HEK293T (cell line): ENCODE results near the gene REV3L.

Source experiments
- CTCF ChIA-PET: fragments of 350-600 bp; formaldehyde crosslinking; extraction: SDS; loops from one replicate; lab custom pipeline; 2021; ENCODE audit warnings: antibody characterized with exemption, inconsistent platforms; lab: Yijun Ruan, JAX
- POLR2A ChIA-PET: fragments of 350-600 bp; formaldehyde crosslinking; extraction: SDS; loops from one replicate; lab custom pipeline; 2020; ENCODE audit warnings: antibody characterized with exemption, inconsistent platforms; lab: Yijun Ruan, JAX
- DNase-seq: peaks from one replicate; pipeline ENCODE4 v3.0.0; 2012; ENCODE audit warnings: mixed read lengths; ENCODE audit errors: extremely low spot score
- ARNT ChIP-seq: fragments of 450-650 bp; IDR thresholded peaks from 2 replicates; pipeline ENCODE4 v1.6.1; 2017; ENCODE audit warnings: mild to moderate bottlenecking
- BHLHE40 ChIP-seq: fragments of 450-650 bp; IDR thresholded peaks from 2 replicates; pipeline ENCODE4 v1.6.1; 2016; ENCODE audit warnings: mild to moderate bottlenecking, moderate library complexity, borderline replicate concordance
- CTBP1 ChIP-seq: fragments of 450-650 bp; IDR thresholded peaks from 2 replicates; pipeline ENCODE4 v1.6.1; 2016; ENCODE audit warnings: borderline replicate concordance
- ELF4 ChIP-seq: fragments of 450-650 bp; IDR thresholded peaks from 2 replicates; pipeline ENCODE4 v1.6.1; 2017; ENCODE audit warnings: antibody characterized with exemption
- FOXA1 ChIP-seq: fragments of 450-650 bp; IDR thresholded peaks from 2 replicates; pipeline ENCODE4 v1.6.1; 2016; ENCODE audit warnings: mild to moderate bottlenecking
- FOXK2 ChIP-seq: fragments of 450-650 bp; IDR thresholded peaks from 2 replicates; pipeline ENCODE4 v1.6.1; 2016; ENCODE audit warnings: mild to moderate bottlenecking
- FOXM1 ChIP-seq: fragments of 450-650 bp; IDR thresholded peaks from 2 replicates; pipeline ENCODE4 v1.6.1; 2017; ENCODE audit warnings: mild to moderate bottlenecking, borderline replicate concordance
- HDGF ChIP-seq: fragments of 450-650 bp; IDR thresholded peaks from 2 replicates; pipeline ENCODE4 v1.6.1; 2017; ENCODE audit warnings: antibody characterized with exemption, borderline replicate concordance
- L3MBTL2 ChIP-seq: fragments of 450-650 bp; conservative IDR thresholded peaks from 2 replicates; pipeline ENCODE4 v1.6.1; 2016; ENCODE audit warnings: mild to moderate bottlenecking
- LEF1 ChIP-seq: fragments of 450-650 bp; IDR thresholded peaks from 2 replicates; pipeline ENCODE4 v1.6.1; 2017; ENCODE audit warnings: mild to moderate bottlenecking, borderline replicate concordance
- NFRKB ChIP-seq: fragments of 450-650 bp; IDR thresholded peaks from 2 replicates; pipeline ENCODE4 v1.6.1; 2016; ENCODE audit warnings: mild to moderate bottlenecking, moderate library complexity
- PKNOX1 ChIP-seq: fragments of 450-650 bp; IDR thresholded peaks from 2 replicates; pipeline ENCODE4 v1.6.1; 2016
- SP1 ChIP-seq: fragments of 450-650 bp; IDR thresholded peaks from 2 replicates; pipeline ENCODE4 v1.6.1; 2017
- SUZ12 ChIP-seq: fragments of 450-650 bp; IDR thresholded peaks from 2 replicates; pipeline ENCODE4 v1.6.1; 2016; ENCODE audit warnings: mild to moderate bottlenecking
- TARDBP ChIP-seq: fragments of 450-650 bp; IDR thresholded peaks from 2 replicates; pipeline ENCODE4 v1.6.1; 2016
- ZNF384 ChIP-seq: fragments of 450-650 bp; IDR thresholded peaks from 2 replicates; pipeline ENCODE4 v1.6.1; 2016

Gene REV3L

DNA sequence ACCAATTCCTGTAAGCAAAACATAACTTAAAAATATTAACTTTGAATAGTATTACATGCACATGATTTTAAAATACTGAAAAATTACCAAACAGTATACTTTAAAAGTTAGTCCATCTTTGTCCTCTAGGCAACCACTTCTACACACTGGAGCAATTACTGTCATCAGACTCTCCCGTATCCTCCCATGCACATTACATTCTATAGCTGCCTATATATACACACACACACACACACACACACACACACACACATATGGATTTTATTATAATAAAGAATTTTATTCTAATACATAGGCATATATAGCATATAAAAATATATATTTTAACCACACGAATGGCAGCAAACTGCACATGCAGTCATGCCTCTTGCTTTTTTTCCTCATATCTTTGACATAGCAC is 8.2 kb downstream of the REV3L start:
- no peak for TF ChIP-seq SP1
- TF ChIP-seq HDGF = no peak
- no peak for TF ChIP-seq BHLHE40
- no peak for TF ChIP-seq FOXK2
- no peak for TF ChIP-seq ZNF384
- TF ChIP-seq LEF1 = no peak
- TF ChIP-seq TARDBP = no peak
- TF ChIP-seq NFRKB = no peak
- TF ChIP-seq L3MBTL2 = no peak
- CTCF ChIA-PET = no interaction called here
- DNase-seq = no peak
- POLR2A ChIA-PET = no interaction called here

- CTCF ChIA-PET = no interaction called here
- POLR2A ChIA-PET = no interaction called here
- DNase-seq = no peak
- TF ChIP-seq LEF1 (no peak), SUZ12 (no peak), BHLHE40 (no peak), NFRKB (no peak), FOXA1 (no peak), SP1 (no peak), TARDBP (no peak), ARNT (no peak), FOXM1 (no peak), L3MBTL2 (no peak), PKNOX1 (no peak), FOXK2 (no peak), ELF4 (no peak)
These were observed 8.9 kb downstream of the REV3L start for GRCh38 chr6:111474106-111474505.

- no peak for TF ChIP-seq CTBP1
- peak; percentile 67; the same call in 1 of the 2 replicates for TF ChIP-seq ZNF384
- no peak for TF ChIP-seq ARNT
- no peak for TF ChIP-seq L3MBTL2
- ChIA-PET POLR2A (no interaction called here), CTCF (interaction anchor here (0.6 kb wide), 2 partner anchors 81 to 681 kb away, joined by 3 to 4 read pairs; no protein-coding TSS in a partner anchor)
- DNase-seq = no peak
These were observed 10.0 kb downstream of the REV3L start for GRCh38 chr6:111472933-111473435.

DNA sequence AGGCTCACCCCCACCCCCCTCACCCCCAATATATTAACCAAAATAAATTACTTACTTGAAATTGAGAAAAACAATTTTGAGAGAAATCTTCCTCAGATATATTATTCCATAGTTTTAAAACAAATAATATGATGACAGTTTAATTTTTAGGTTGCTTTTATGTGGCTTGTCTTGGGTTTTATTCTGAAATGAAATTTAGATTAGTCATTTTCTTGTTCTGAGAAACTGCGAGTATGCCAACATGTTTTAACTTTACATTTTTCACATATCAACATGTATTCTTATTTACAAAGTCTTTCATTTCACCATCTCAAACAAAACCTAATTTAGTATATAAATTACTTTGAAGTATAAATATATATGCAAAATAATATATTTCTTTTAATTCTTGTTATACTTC is 11.1 kb downstream of the REV3L start:
- no peak for DNase-seq
- TF ChIP-seq ZNF384 (no peak), FOXA1 (no peak)
- POLR2A ChIA-PET = no interaction called here
- CTCF ChIA-PET = no interaction called here

GRCh38 chr6:111471533-111471932 is 11.5 kb downstream of the REV3L start:
- DNase-seq = no peak
- POLR2A ChIA-PET = no interaction called here
- CTCF ChIA-PET = no interaction called here

DNA sequence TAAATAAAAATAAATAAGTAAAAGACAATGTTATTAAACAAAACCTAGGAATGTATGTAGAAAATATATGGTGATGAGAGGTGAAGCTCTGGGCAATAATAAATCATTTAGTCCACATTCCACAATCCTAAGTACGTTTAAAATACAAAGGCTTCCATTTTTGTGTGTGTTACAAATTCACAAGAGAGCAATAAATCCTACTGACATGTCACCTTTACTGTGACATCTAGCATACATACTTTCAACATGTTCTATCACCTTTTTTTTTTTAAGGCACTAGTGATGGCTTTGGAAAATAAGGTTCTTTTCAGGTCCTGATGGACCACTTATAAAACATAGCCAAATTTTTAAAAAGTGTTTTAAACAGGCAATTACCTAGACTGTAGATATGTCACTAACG is 12.0 kb downstream of the REV3L start:
- CTCF ChIA-PET = no interaction called here
- no peak for DNase-seq
- POLR2A ChIA-PET = no interaction called here

More at GRCh38 chr6:111471533-111471932, 11.5 kb downstream of the REV3L start:
- no peak for TF ChIP-seq PKNOX1
- no peak for TF ChIP-seq SP1
- TF ChIP-seq CTBP1 = no peak
- TF ChIP-seq ARNT = no peak
- TF ChIP-seq HDGF = no peak
- TF ChIP-seq FOXM1 = no peak
- no peak for TF ChIP-seq FOXK2
- no peak for TF ChIP-seq FOXA1
- no peak for TF ChIP-seq SUZ12
- no peak for TF ChIP-seq L3MBTL2

DNA sequence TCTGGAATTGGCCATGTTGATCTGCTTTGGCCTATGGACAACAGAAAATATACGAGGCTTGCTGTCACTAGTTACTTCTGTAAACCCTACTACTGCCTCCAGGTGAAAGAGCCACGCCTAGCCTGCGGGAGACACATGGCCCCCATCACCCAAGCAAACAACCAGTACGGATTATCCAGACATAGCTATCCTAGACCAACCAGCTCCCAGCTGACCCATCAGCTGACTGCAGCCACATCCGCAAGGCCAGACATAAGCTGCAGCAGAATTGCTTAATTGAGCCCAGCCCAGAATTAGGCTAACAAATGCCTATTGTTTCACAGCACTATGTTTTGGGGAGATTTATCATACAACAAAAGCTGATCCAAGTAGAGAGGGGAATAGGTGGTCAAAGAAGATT is 13.5 kb downstream of the REV3L start:
- no peak for DNase-seq
- CTCF ChIA-PET = no interaction called here
- POLR2A ChIA-PET = no interaction called here
- TF ChIP-seq SP1 (no peak), TARDBP (no peak), L3MBTL2 (no peak), ARNT (no peak), SUZ12 (no peak), FOXA1 (no peak), LEF1 (no peak), BHLHE40 (no peak), HDGF (no peak), ELF4 (no peak), FOXM1 (no peak), NFRKB (no peak), PKNOX1 (no peak), ZNF384 (no peak), FOXK2 (no peak), CTBP1 (no peak)

More for the DNA sequence above, 12.0 kb downstream of the REV3L start:
- peak; percentile 88 for TF ChIP-seq PKNOX1
- no peak for TF ChIP-seq SUZ12
- no peak for TF ChIP-seq FOXA1
- no peak for TF ChIP-seq ELF4
- no peak for TF ChIP-seq HDGF
- TF ChIP-seq ARNT = no peak
- no peak for TF ChIP-seq SP1
- TF ChIP-seq FOXK2 = no peak
- TF ChIP-seq TARDBP = no peak
